OCI-LY1 (cell line): ENCODE measurements around the gene AMIGO1.

Experiments
- H2AFZ ChIP-seq: fragments of 200-600 bp; sonication (generic), shearing (Covaris generic); 2 replicates; pipeline ENCODE4 v1.6.0; 2014; ENCODE audit warnings: antibody characterized with exemption, mild to moderate bottlenecking, low read length
- H3F3A ChIP-seq: fragments of 200-600 bp; sonication (generic), shearing (Covaris generic); 2 replicates; pipeline ENCODE4 v1.6.0; 2014; ENCODE audit warnings: mild to moderate bottlenecking, antibody characterized with exemption, low read length, moderate library complexity; ENCODE audit not compliant: insufficient read depth
- H3K27ac ChIP-seq: fragments of 200-600 bp; sonication (generic); 2 replicates; pipeline ENCODE4 v1.5.1; 2014; ENCODE audit warnings: low read length, mixed run types, mild to moderate bottlenecking, low read depth; ENCODE audit not compliant: poor library complexity, severe bottlenecking
- H3K27me3 ChIP-seq: fragments of 200-600 bp; sonication (generic); 2 replicates; pipeline ENCODE4 v1.6.0; 2014; ENCODE audit warnings: antibody characterized with exemption, mild to moderate bottlenecking, low read length, moderate library complexity; ENCODE audit not compliant: insufficient read depth
- H3K36me3 ChIP-seq: fragments of 200-600 bp; sonication (generic); 2 replicates; pipeline ENCODE4 v1.6.1; 2014; ENCODE audit warnings: mild to moderate bottlenecking, antibody characterized with exemption, low read length, moderate library complexity, mixed read lengths; ENCODE audit not compliant: insufficient read depth
- H3K4me1 ChIP-seq: fragments of 200-600 bp; sonication (generic); 2 replicates; pipeline ENCODE4 v1.5.1; 2014; ENCODE audit warnings: mild to moderate bottlenecking, low read length, moderate library complexity; ENCODE audit not compliant: insufficient read depth, severe bottlenecking
- H3K4me2 ChIP-seq: fragments of 200-600 bp; sonication (generic), shearing (Covaris generic); 2 replicates; pipeline ENCODE4 v1.6.1; 2014; ENCODE audit warnings: low read length
- H3K4me3 ChIP-seq: fragments of 200-600 bp; sonication (generic); 2 replicates; pipeline ENCODE4 v1.5.1; 2014; ENCODE audit warnings: low read length, low read depth, mild to moderate bottlenecking, mixed read lengths; ENCODE audit not compliant: poor library complexity, severe bottlenecking
- H3K79me2 ChIP-seq: fragments of 200-600 bp; shearing (Covaris generic); 2 replicates; pipeline ENCODE4 v1.6.1; 2016; ENCODE audit warnings: mixed run types, low read length, mixed read lengths; ENCODE audit not compliant: insufficient read depth
- H3K9ac ChIP-seq: fragments of 200-600 bp; sonication (generic), shearing (Covaris generic); 2 replicates; pipeline ENCODE4 v1.6.1; 2014; ENCODE audit warnings: mild to moderate bottlenecking, low read length, mixed read lengths
- H3K9me2 ChIP-seq: fragments of 200-600 bp; sonication (generic), shearing (Covaris generic); 2 replicates; pipeline ENCODE4 v1.6.1; 2014; ENCODE audit warnings: low read depth, mild to moderate bottlenecking, low read length, mixed read lengths
- H3K9me3 ChIP-seq: fragments of 200-600 bp; shearing (Covaris generic); 2 replicates; pipeline ENCODE4 v1.6.1; 2014; ENCODE audit warnings: low read length, mixed read lengths
- H4K20me1 ChIP-seq: fragments of 200-600 bp; sonication (generic), shearing (Covaris generic); 2 replicates; pipeline ENCODE4 v1.6.0; 2016; ENCODE audit warnings: mild to moderate bottlenecking, low read length; ENCODE audit not compliant: insufficient read depth
- CTCF ChIP-seq: fragments of 200-600 bp; sonication (generic), shearing (Covaris generic); IDR thresholded peaks from 2 replicates; pipeline ENCODE4 v1.5.1; 2017; ENCODE audit warnings: mild to moderate bottlenecking, antibody characterized with exemption, low read length, moderate library complexity, mixed read lengths
- EZH2 ChIP-seq: fragments of 200-600 bp; sonication (generic), shearing (Covaris generic); IDR thresholded peaks from 2 replicates; pipeline ENCODE4 v1.8.0; 2017; ENCODE audit warnings: borderline replicate concordance, mixed run types, mild to moderate bottlenecking, antibody characterized with exemption, low read length, moderate library complexity, mixed read lengths

Gene AMIGO1, protein sequence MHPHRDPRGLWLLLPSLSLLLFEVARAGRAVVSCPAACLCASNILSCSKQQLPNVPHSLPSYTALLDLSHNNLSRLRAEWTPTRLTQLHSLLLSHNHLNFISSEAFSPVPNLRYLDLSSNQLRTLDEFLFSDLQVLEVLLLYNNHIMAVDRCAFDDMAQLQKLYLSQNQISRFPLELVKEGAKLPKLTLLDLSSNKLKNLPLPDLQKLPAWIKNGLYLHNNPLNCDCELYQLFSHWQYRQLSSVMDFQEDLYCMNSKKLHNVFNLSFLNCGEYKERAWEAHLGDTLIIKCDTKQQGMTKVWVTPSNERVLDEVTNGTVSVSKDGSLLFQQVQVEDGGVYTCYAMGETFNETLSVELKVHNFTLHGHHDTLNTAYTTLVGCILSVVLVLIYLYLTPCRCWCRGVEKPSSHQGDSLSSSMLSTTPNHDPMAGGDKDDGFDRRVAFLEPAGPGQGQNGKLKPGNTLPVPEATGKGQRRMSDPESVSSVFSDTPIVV

GRCh38 chr1:109509176-109510134 lies at the start of gene AMIGO1:
TSS of gene AMIGO1 (minus strand) at chr1:109509727. CDS start at chr1:109508912, 815 bp downstream.
- Histone ChIP-seq H3K27ac (no peak within 1 kb of the TSS), H4K20me1 (no peaks in the 10 kb centered on the region), H3K27me3 (peaks cover 5% of the 10 kb centered on the region; the same call in 1 of the 2 replicates), H3K79me2 (no peaks in the 10 kb centered on the region), H3K9me3 (no peaks in the 10 kb centered on the region), H3K9me2 (no peaks in the 10 kb centered on the region), H3K9ac (peak within 1 kb of the TSS; percentile 66), H3K4me2 (peak within 1 kb of the TSS; percentile 93), H3K36me3 (no peaks in the 10 kb centered on the region), H3K4me3 (peak within 1 kb of the TSS; percentile 69), H2AFZ (no peak within 1 kb of the TSS), H3F3A (no peaks in the 10 kb centered on the region), H3K4me1 (peaks cover 11% of the 10 kb centered on the region)
- TF ChIP-seq EZH2, result no peak

DNA sequence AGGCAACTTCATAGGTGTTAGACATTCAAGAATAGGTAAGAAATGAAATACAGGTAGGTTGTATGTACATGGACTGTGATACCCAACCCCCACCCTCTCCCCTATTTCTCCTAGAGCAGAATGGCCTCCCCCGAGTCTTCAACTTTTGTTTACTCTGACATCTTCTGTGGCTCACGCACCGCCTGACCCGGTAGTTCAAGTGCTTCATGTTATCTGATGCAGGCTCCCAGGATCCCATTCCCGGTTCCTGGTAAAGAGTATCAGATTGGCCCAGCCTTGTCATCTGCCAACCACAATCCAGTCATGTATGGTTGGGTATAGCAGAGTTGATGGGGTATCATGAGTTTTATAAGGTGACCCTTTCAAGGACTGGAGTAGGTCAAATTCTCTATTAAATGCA lies 48.0 kb upstream of the AMIGO1 start:
- Histone ChIP-seq H4K20me1 (0 out of 2 replicates have a peak, but pooled peaks cover 2% of the 10 kb centered on the region), H3K4me3 (no peak overlapping the region), H3K79me2 (peaks cover 97% of the 10 kb centered on the region), H3K4me2 (no peak overlapping the region), H3K36me3 (0 out of 2 replicates have a peak, but pooled peaks cover 4% of the 10 kb centered on the region), H3K9me2 (no peaks in the 10 kb centered on the region), H3F3A (no peaks in the 10 kb centered on the region), H3K4me1 (peaks cover 3% of the 10 kb centered on the region), H3K9me3 (no peaks in the 10 kb centered on the region), H3K9ac (no peak overlapping the region), H3K27me3 (no peaks in the 10 kb centered on the region), H3K27ac (no peak overlapping the region), H2AFZ (no peak overlapping the region)
- no peak for TF ChIP-seq CTCF

DNA sequence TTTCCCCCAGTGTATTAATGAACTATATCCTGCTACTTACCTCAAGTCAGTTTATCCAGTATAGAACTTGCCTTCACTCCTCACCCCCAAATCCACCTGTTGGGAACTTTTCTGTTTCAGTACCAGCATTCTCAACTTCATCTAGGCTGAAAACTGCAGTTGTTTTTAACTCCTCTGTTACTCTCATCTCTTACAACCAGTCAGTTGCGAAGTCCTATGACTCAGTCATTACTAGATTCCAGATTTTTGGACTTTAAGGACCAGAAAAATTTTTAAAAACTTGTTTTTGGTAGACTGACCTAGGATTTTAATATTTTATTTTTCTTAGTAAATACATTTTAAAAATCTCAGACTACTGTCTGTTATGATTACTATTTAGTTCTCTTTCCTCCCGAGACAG lies 47.0 kb upstream of the AMIGO1 start:
- TF ChIP-seq EZH2 (no peak), CTCF (no peak)
- no peaks in the 10 kb centered on the region for H3K4me1 ChIP-seq
- H3K9me3 ChIP-seq, result no peaks in the 10 kb centered on the region

More for the DNA sequence above, 47.0 kb upstream of the AMIGO1 start:
- 0 out of 2 replicates have a peak, but pooled peaks cover 4% of the 10 kb centered on the region for H3K36me3 ChIP-seq
- H3F3A ChIP-seq, result no peaks in the 10 kb centered on the region
- no peak overlapping the region for H3K27ac ChIP-seq
- no peak overlapping the region for H2AFZ ChIP-seq
- H3K27me3 ChIP-seq, result no peaks in the 10 kb centered on the region
- no peaks in the 10 kb centered on the region for H3K9me2 ChIP-seq
- H3K4me2 ChIP-seq, result no peak overlapping the region
- H4K20me1 ChIP-seq, result 0 out of 2 replicates have a peak, but pooled peaks cover 2% of the 10 kb centered on the region
- H3K4me3 ChIP-seq, result no peak overlapping the region
- H3K9ac ChIP-seq, result no peak overlapping the region
- peaks cover 96% of the 10 kb centered on the region for H3K79me2 ChIP-seq
